Eye (tissue), 1 donor: ENCODE measurements around the gene LRRC46.

ENCODE experiments used
- DNase-seq: peaks from one replicate; pipeline ENCODE4 v3.0.0-alpha.2; 2015

The LRRC46 gene

GRCh38 chr17:47810200-47810821, 21.2 kb upstream of the LRRC46 start:
- no peak for DNase-seq

GRCh38 chr17:47810901-47811635, 20.4 kb upstream of the LRRC46 start:
- no peak for DNase-seq

GRCh38 chr17:47811709-47812108, 19.8 kb upstream of the LRRC46 start:
- DNase-seq, result no peak

- DNase-seq, result no peak
Measured at GRCh38 chr17:47812146-47812920, 19.1 kb upstream of the LRRC46 start.

GRCh38 chr17:47813077-47813476, 18.4 kb upstream of the LRRC46 start:
- no peak for DNase-seq

- no peak for DNase-seq
Measured at GRCh38 chr17:47813512-47814031, 17.9 kb upstream of the LRRC46 start.

GRCh38 chr17:47815106-47815918, 16.2 kb upstream of the LRRC46 start:
- DNase-seq, result no peak

GRCh38 chr17:47816111-47816735, 15.2 kb upstream of the LRRC46 start:
- no peak for DNase-seq

- DNase-seq, result no peak
Measured at GRCh38 chr17:47816947-47817346, 14.5 kb upstream of the LRRC46 start.

- no peak for DNase-seq
Measured at GRCh38 chr17:47818002-47818695, 13.3 kb upstream of the LRRC46 start.

GRCh38 chr17:47819475-47819874, 12.0 kb upstream of the LRRC46 start:
- DNase-seq, result no peak

- no peak for DNase-seq
Measured at GRCh38 chr17:47820033-47820789, 11.3 kb upstream of the LRRC46 start.

- no peak for DNase-seq
Measured at GRCh38 chr17:47821031-47821423, 10.4 kb upstream of the LRRC46 start.

- peak; percentile 90 for DNase-seq
Measured at GRCh38 chr17:47821424-47822391, 9.8 kb upstream of the LRRC46 start, which contains the start of gene OSBPL7. Gene OSBPL7 (minus strand): TSS chr17:47821794. CDS start chr17:47820278, 1,516 bp downstream.

GRCh38 chr17:47822785-47823184, 8.7 kb upstream of the LRRC46 start:
- DNase-seq, result no peak

- no peak for DNase-seq
Measured at GRCh38 chr17:47823519-47823918, 8.0 kb upstream of the LRRC46 start.

- DNase-seq, result no peak
Measured at GRCh38 chr17:47829870-47830269, 1.6 kb upstream of the LRRC46 start.

GRCh38 chr17:47830396-47831002, 971 bp upstream of the LRRC46 start:
- DNase-seq, result no peak

GRCh38 chr17:47831934-47832327, 461 bp downstream of the LRRC46 start:
- DNase-seq, result no peak
